GM19025 (cell line): Measurements from ENCODE around the gene NREP.
"Not testable (repeated sequence)": the region's sequence is repeated elsewhere in the genome, so short reads cannot be mapped to it uniquely, and the experiment has no call there.

Source experiments
- ATAC-seq: cut with Tn5 transposase; IDR thresholded peaks from one replicate; pipeline ENCODE4 v1.9.1; 2021; ENCODE audit warnings: mild to moderate bottlenecking, low read depth, moderate library complexity; ENCODE audit not compliant: unreplicated experiment

NREP gene

GRCh38 chr5:111741278-111741677, 15.7 kb downstream of the NREP start:
- no peak for ATAC-seq

- no peak for ATAC-seq
These were observed 17.6 kb downstream of the NREP start for GRCh38 chr5:111739416-111739815.

- no peak for ATAC-seq
These were observed 18.9 kb downstream of the NREP start for GRCh38 chr5:111738118-111738517.

GRCh38 chr5:111737716-111738115, 19.3 kb downstream of the NREP start:
- ATAC-seq: no peak

- ATAC-seq: no peak
These were observed 21.3 kb downstream of the NREP start for GRCh38 chr5:111735583-111736270.

GRCh38 chr5:111734597-111734996, 22.4 kb downstream of the NREP start:
- no peak for ATAC-seq

GRCh38 chr5:111734013-111734412, 23.0 kb downstream of the NREP start:
- no peak for ATAC-seq

- ATAC-seq: no peak
These were observed 23.4 kb downstream of the NREP start for GRCh38 chr5:111733571-111733970.

GRCh38 chr5:111731638-111732037, 25.4 kb downstream of the NREP start:
- ATAC-seq: no peak

GRCh38 chr5:111730659-111731382, 26.2 kb downstream of the NREP start:
- no peak for ATAC-seq

- no peak for ATAC-seq
These were observed 28.1 kb downstream of the NREP start for GRCh38 chr5:111728941-111729340.

- ATAC-seq: no peak
These were observed 30.0 kb downstream of the NREP start for GRCh38 chr5:111726986-111727385.

- ATAC-seq: no peak
These were observed 34.9 kb downstream of the NREP start for GRCh38 chr5:111722140-111722539.

- ATAC-seq: no peak
These were observed 36.6 kb downstream of the NREP start for GRCh38 chr5:111720333-111720890.

GRCh38 chr5:111719773-111720172, 37.2 kb downstream of the NREP start:
- ATAC-seq: no peak

GRCh38 chr5:111716789-111717188, 40.2 kb downstream of the NREP start:
- ATAC-seq: not testable (repeated sequence)

- no peak for ATAC-seq
These were observed 49.3 kb downstream of the NREP start for GRCh38 chr5:111707630-111708164.

- no peak for ATAC-seq
These were observed 50.6 kb downstream of the NREP start for GRCh38 chr5:111706345-111706744.

GRCh38 chr5:111704452-111705085, 52.4 kb downstream of the NREP start:
- ATAC-seq: no peak

- ATAC-seq: peak; percentile 96
These were observed 53.3 kb downstream of the NREP start for GRCh38 chr5:111703662-111704061.

- ATAC-seq: no peak
These were observed 57.0 kb downstream of the NREP start for GRCh38 chr5:111699976-111700375.
